HL-60/S4 (cell line): ENCODE measurements around the gene TAB3.

Source experiments
- in situ Hi-C: fragments of 300-500 bp; cut with MboI; formaldehyde crosslinking; loops from 2 replicates; pipeline ENCODE4 v1.14.3; 2022; ENCODE audit warnings: low sequenced_read_pairs

TAB3 gene

DNA sequence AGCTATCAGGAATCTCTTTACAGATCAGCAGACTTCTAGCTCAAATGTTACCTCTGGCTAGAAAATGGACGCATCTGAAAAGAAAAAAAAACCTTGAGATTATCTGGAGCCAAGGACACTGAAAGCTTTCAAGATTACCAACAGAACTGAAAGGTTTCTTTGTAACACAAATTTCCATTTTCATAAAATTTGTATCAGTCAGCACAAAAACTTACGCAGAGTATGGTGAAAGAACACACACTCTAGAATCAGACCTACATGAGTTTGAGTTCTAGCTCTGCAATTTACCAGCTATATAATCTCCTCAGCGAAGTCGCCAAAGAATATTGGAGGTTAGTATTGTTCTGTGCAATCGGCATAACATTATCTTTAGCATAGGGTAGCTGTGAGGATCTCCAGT, 1.8 kb downstream of the TAB3 start:
- in situ Hi-C loops: no loop called here

DNA sequence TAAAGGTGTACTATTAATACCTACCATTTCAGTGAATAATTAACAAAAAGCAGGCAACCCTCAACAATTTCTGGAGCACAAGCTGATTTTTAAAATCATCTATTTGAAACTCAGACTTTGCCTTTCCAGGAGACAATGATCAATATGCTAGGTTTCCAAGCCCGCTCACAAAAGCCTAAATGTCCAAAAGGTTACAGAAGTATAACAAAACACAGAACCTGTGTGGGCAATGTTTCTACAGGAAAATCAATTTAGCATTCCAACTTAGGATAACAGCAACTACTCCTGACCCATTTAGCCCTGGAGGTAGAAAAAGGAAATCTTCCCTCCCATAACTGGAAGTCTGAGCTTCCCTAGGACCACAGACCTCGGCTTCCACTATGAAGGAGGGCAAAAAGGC, 3.9 kb downstream of the TAB3 start:
- in situ Hi-C loops: no loop called here

DNA sequence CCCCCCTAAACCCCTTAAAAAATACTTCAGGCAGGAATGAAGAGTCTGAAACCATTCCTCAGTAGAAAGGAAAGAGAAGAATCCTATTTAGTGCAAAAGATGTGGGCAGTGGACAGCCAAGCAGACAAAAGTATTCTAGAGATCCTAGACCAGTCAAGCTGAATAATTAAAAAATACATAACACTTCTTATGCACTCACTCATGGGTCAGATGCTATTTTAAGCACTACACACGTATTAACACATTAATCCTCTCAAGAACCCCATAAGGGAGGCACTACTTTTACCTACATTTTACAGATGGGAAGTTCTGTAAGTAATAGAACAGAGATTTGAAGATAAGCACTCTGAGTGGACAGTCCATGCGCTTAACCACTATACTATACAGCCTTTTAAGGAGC, 5.9 kb downstream of the TAB3 start:
- in situ Hi-C loops: no loop called here

DNA sequence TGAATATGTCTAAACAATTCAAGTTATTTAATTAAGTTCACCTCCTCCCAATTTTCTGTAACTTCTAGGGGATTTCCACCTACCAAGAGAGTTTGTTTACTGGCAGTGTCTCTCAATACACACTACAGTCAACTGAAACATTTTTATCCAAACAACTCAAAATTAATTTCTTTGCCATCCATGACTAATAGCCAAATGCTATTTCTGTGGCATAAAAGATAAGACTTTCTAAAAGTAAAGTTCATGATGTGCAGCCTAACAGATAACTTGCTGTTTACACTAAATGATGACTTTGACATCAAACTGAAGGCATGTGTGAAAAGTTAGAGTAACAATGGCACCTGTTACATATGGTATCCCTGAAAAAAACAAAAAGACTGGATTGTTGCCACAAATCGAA, 7.3 kb downstream of the TAB3 start:
- in situ Hi-C loops: no loop called here

DNA sequence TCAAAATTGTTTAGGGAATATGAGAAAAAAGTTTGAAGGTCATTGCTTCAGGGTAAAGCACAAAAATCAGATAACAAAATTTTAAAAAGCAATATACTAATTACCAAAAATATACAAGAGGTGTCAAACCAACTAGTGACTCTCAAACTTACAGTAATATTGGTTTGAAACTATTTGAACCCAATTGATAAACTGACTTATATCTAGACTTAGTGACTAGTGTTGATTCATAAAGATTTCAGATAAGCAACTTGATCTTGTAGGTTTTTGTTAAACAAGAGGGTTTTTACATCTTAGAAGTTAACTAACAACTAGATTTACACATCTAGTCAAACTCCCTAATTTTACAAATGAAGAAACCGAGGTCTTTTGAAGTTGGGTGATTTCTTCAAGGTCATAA, 7.7 kb downstream of the TAB3 start:
- in situ Hi-C loops: no loop called here

DNA sequence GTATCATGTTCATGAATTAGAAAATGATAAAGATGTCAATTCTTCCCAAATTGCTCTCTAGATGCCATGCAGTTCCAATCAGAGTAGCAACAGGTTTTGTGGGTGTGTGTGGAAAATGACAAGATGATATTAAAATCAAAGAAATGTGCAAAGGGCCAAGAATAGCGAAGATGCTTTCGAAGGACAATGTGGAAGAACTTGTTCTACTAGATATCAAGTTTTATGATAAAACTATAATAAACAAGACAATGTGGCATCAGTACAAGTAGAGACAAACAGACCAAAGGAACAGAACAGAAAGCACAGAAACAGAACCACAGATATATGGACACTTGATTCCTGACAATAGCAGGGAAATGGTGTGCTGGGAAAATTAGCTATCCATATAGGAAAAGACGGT, 9.0 kb downstream of the TAB3 start:
- in situ Hi-C loops: no loop called here

DNA sequence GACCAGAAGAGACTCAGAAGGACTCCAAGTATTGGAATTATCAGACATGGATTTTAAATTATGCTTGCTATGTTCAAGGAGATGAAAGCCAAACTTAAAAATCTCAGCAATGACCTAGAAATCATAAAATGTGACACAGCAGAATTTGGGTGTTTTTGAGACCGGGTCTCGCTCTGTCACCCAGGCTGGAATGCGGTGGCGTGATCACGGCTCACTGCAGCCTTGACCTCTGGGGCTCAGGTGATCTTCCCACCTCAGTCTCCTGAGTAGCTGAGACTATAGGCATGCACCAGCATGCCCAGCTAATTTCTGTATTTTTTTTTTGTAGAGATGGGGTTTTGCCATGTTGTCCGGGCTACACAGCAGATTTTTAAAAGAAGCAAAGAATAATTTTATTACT, 12.7 kb downstream of the TAB3 start:
- in situ Hi-C loops: no loop called here

DNA sequence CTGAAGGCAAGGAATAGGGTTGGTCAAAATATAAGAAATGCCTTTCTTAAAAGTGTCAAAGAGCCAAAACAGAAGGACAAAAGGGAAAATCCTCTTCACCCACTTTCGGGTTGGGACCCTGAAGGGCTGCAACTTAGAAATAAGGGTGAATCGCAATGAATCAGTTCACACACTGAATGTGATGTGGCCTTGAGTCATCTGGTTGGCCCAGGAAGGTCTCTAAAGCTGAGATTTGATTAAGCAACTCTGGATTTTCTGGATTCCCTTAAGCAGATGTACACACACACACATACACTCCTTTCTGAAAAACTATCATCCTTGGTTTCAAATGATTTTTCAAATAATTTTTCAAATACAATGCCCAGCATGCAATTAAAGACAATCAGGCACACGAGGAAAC, 13.1 kb downstream of the TAB3 start:
- in situ Hi-C loops: no loop called here

DNA sequence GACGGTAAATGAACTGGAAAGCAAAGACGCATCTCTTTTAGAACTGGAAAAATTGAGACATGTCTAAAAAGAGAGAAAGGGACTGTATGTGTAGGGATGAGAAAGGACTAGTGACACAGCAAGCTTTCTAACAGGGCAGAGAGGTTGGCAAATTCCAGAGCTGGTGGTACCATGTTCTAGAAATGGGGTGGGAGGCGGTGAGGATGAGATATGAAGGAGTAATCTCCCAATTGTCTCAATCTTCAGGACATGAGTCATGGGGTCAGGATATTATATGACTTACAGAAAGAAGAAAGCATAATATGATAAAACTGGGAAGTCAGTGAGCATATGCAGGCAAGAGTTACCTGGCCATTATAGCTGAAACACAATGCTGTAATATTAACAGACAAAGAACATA, 14.2 kb downstream of the TAB3 start:
- in situ Hi-C loops: no loop called here

DNA sequence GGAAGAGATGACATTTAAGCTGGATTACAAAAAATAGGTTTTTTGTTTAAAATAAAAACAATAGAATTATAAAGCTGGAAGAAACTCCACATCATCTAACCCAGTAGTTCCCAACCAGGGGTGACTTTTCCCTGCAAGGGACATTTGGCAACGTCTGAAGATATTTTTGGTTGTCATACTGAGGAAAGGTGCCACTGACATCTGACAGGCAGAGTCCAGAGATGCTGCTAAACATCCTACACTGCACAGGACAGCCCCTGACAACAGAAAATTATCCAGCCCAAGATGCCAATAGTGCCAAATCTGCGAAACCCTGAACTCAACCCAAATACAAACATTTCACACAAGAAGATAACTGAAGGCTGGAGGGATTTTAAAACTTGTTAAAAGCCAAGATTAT, 18.5 kb downstream of the TAB3 start:
- in situ Hi-C loops: no loop called here

DNA sequence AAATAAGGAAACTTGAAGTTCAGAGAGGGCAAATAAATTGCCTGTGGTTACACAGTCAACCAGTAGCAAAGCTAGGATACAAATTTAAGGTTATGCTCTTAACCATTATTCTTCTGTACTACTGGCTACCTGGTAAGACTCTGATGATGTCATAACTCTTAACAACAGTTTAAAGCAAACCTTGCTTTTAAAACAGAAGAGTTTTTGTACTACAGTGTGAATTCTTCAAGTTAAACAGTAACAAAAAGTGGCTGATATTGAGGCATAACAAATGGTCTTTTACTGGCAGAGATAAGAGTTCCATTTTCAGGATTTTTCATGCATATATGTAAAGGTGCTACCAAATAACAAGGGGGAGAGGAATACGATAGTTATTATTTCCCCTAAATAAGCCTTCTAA, 23.4 kb downstream of the TAB3 start:
- in situ Hi-C loops: no loop called here

DNA sequence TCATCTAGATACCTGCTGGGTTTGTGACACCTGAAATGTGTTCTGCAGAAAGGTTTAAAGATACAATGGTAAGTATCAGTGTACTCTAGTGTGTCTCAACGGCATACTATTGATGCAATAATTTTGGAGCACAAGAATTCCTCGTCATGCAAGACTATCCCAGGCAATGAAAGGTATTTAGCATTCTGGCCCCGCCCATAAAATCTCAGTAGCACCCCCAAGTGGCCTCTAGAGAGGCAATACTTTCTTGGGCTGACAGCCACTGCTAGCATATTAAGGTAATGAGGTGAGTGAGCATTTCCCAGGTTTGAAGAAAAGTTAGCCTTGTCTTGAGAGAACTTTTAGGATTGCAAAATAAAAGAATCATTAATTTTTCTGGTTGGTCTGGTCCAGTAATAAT, 24.0 kb downstream of the TAB3 start:
- in situ Hi-C loops: no loop called here

DNA sequence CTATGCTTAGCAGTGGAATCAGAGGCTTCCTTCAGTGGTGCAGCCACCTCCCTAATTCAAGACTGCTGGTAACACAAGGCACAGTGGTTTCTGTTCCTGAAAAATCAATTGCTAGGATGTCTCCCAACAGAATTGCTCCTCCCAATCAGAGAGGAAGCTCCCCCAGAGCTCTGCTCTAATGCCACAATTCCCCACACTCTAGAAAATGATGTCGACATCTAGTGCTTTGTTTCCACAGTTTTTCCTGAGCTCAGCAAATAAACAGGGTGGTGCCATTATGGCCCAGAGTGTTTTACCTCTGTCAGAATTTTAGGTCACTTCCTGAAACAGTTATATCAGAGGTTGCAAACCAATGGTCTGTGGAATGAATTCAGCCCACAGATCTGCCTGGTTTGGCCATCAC, 24.7 kb downstream of the TAB3 start:
- in situ Hi-C loops: no loop called here

DNA sequence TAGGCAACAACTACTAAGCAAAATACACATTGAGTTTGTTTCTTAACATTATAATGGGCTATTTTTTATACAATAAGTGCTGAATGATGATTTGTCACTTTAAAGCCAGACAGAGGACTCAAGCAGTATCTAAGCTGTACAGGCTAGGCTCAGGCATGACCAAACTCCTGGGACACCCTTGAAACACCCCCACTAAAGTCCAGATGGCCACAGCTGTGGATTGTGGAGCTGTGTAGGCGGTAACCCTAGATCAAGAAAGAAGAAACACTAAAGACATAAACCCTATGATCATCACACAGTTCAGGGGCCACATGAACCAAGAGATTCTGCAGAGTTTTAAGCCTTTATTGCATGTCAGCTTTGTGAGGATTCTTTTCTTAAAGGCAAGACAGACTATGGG, 25.1 kb downstream of the TAB3 start:
- in situ Hi-C loops: no loop called here

DNA sequence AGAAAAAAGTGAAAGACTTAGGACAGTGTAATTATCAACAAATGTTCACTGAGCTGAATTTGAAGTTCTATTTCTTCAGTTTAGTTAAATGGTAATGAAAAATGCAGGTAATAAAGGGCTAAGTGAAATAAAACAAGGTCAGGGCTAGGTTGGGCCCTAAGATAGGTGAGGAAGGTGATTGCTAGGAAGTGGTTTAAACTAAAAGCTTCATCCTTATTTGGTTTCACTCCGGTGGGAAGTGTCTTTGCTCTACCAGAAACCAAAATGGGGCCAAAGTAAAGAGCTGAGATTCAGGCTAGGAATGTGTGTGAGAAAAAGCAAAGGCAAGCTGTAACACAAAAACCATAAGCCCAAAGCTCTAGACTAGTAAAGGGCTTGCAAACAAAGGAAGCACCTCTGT, 31.0 kb downstream of the TAB3 start:
- in situ Hi-C loops: no loop called here

DNA sequence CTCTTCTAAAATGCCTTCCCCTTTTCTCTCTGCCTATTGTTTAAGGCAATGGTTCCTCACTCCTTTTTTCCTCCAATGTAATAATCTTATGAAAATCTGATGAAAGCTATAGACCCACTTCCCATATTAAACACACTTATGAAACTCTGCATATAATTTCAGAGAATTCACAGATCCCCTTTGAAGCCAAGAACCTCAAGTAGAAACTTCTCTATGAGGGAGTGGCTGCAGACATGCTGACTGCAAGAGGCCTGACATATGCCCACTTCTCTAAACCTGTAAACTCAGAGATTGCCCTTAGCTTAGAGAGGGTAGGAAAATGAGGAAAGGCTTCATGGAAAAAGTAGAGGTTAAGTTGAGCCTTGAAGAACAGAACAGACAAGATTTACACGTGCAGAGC, 37.6 kb downstream of the TAB3 start:
- in situ Hi-C loops: no loop called here

DNA sequence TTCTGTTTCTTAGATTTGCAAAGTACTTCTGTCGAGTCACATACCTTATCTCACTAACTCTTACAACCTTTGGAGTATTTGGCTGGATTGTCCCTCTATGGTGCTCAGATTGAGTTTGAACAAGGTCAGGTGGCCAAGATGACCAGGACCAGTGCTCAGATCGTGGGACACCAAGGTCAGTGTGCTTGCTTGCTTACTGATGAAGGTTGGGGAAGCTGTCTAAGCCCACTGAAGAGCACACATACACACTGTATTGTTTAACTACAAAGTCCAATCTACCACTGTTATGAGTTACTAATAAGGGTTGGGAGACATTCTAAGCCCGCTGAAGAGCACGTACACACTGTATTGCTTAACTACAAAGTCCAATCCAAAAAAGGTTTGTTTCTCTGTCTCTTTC, 53.7 kb downstream of the TAB3 start:
- in situ Hi-C loops: no loop called here

DNA sequence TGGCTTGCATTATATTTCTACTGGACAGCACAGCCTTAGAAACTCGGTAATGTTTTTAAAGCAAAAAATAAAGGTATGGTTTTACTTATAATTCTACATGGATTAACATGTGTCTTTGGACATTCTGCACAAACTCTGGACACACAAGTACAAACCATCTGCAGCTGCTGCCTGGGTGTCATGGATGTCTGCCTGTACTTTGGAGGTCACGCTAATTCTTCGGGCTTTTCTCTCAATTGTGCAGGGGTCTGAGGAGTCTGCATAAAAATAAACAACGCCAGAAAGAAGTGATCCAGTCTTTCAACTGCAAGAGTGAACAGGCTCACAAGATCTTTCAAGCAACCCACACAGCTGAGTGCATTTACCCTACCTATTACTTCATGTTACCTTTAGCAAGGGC, 55.2 kb downstream of the TAB3 start:
- in situ Hi-C loops: no loop called here

DNA sequence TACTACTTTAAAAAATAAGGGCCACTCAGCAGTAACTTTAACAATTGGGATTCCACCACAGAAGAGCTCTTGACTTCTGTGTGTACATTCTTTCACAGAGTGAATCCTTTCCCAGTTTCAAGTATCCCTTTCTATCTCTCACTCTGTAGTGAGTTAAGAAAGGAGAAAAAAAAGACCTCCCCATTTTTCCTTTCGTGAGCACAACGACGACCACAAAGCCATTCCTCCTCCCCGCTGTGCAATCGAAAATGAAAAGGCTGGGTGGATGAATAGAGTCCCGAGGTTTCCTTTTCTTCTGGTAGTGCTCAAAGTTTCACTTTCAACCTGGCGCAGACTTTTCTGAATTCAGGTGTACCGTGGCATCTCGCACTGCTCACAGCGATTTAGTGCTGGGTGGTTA, 58.0 kb downstream of the TAB3 start:
- in situ Hi-C loops: no loop called here

DNA sequence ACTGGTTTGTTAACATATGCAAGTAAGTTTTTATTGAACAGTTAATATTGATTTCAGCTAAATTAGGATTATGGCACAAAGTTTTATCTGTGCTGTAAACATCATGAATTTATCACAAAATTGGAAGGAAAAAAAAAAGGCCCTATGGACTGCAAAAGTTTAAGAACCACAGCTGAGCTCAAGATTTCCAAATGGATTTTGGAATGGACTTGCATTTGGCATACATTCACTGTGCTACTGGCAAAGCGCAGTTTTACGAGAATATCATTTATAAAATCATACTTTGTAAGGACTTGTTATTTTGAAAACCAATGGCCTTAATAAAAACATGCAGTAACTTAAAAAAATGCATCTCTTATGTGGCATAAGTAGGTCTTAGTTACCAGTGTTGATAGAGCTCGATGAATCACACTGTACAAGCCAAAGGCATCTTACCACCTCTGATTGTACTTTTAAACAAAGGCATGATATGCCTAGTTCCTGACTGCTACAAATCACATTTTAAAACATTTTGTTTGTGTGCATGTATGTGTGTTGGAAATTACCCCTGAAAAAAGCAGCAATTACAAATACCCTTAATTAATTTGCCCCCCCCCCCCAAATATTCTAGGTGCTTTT, 58.6 kb downstream of the TAB3 start:
- in situ Hi-C loops: no loop called here

DNA sequence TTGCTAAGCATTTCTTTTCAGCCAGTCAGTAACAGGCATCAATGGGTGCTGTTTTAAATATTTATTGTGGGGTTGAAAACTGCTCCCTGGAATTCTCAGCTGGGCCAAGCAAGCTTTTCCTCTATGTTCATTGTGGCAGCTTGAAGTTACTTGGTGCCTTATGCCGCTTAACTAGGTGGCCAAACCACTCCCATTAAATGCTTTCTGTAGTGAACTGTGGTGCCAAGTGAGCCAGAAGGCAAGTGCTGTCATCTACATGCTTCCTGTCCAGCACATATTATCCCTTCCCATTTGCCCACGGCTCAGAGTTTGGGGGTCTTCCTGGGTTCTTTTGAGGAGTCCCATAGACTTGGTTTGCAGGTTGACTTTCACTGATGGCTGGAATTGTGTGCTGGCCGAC, 64.8 kb downstream of the TAB3 start:
- in situ Hi-C loops: no loop called here

DNA sequence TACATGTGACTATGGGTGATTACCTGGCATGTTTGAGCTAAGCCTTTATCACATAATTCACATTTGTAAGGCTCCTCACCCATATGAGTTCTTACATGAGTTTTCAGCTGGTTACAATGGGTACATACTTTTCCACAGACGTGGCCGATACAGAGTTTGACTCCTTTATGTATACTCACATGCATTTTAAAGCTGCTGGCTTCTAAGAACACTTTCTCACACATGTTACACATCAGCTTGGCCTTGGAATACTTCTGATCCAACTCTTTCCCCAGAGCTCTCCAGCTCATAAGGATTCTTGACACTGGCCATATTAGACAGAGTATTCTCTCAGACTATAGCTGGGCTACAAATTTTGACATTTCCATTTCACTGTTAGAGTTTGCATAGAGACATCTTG, 66.3 kb downstream of the TAB3 start:
- in situ Hi-C loops: no loop called here

DNA sequence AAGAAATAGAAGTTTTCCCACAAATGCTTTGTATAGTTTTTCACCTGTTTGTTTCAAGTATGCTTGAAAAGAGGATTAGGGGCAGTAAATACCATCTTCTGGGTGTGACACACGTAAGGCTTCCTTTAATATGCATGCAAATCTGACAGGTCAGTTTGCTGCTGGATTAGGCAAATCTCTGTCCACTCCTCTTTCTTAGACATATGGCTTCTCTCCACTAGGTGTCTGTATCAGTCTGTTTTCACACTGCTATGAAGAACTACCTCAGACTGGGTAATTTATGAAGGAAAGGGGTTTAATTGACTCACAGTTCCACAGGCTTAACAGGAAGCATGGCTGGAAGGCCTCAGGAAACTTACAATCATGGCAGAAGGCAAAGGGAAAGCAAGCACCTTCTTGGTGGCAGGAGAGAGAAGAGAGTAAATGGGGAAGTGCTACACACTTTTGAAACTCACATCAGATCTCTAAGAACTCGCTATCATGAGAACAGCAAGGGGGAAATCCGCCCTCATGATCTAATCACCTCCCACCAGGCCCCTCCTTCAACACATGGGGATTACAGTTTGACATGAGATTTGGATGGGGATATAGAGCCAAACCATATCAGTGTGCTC, 66.9 kb downstream of the TAB3 start:
- in situ Hi-C loops: no loop called here
